ENCODE results near the gene P3H3.

The P3H3 gene, protein sequence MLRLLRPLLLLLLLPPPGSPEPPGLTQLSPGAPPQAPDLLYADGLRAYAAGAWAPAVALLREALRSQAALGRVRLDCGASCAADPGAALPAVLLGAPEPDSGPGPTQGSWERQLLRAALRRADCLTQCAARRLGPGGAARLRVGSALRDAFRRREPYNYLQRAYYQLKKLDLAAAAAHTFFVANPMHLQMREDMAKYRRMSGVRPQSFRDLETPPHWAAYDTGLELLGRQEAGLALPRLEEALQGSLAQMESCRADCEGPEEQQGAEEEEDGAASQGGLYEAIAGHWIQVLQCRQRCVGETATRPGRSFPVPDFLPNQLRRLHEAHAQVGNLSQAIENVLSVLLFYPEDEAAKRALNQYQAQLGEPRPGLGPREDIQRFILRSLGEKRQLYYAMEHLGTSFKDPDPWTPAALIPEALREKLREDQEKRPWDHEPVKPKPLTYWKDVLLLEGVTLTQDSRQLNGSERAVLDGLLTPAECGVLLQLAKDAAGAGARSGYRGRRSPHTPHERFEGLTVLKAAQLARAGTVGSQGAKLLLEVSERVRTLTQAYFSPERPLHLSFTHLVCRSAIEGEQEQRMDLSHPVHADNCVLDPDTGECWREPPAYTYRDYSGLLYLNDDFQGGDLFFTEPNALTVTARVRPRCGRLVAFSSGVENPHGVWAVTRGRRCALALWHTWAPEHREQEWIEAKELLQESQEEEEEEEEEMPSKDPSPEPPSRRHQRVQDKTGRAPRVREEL

DNA sequence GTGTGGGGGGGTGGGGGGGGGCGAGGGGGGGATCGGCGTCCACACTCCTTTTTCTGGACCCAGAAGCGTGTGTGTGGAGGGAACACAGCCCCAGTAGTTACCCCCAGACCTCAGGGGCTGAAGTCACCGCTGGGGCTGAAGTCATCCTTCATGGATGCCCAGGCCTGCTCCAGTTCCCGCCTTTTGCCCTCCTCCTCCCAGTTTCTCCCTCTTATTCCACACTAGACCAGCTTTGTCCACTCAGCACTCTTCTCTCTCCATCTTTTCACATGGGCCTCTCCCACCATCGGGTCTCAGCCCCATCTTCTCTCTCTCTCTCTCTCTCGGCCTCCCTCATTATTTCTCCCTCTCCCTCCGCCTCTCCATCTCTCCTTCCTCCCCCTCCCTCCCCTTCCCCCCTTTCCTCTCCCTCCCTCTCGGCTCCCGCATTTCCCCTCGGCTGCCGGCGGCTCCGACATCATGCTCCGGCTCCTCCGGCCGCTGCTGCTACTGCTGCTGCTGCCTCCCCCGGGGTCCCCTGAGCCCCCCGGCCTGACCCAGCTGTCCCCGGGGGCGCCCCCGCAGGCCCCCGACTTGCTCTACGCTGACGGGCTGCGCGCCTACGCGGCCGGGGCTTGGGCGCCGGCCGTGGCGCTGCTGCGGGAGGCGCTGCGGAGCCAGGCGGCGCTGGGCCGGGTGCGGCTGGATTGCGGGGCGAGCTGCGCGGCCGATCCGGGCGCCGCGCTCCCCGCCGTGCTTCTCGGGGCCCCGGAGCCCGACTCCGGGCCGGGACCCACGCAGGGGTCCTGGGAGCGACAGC is at the start of gene P3H3:
TSS of gene P3H3 (plus strand) at position 426 of the 799 bp plus-strand sequence. CDS start at position 460, 34 bp downstream.
- DNase-seq = peak in 29 of 58 donors; percentile 17 to 72 (median 38)

DNA sequence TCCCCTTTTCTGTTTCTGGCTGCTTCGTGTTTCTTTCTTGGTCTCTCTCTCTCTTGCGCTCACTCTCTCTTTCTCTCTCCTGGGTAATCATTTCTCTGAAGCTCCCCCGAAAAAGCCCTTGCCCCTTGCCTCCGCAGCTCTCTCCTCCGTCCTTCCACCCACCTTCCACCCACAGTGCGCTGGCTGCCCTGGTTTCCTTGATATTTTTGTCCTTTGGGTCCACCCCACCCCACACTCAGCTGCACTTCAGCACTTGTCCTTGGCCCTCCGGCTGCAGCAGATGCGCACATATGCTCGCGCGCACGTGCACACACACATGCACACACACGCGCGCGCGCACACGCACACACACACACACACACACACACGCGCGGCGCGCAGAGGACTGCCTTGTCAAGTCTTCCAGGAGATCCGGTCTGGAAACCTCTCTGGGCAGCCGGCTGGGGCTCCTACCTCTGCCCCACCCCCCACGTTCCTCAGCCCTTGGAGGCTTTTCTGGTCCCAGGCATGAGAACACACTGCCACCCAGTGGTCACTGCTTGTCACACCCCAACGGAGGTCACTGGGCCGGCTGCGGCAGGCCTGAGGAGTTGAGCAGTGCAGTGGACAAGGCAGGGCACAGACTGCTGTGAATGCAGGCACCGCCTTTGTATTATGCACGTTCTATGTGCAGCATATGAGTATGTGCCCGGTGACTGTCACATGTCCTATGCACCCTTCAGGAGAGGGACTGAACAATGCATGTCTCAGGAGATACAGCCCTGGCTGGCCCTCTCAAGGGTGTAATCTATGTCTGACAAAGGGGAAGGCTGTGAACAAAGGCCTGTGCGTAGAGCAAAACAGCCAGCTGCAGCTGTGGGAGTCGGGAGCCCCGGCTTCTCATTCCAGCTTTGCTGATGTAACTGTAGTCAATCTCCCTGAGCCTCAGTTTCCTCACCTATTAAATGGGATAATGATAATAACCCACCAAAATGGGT is 49.3 kb upstream of the P3H3 start:
- peak; percentile 45 to 95 (median 85) for DNase-seq

DNA sequence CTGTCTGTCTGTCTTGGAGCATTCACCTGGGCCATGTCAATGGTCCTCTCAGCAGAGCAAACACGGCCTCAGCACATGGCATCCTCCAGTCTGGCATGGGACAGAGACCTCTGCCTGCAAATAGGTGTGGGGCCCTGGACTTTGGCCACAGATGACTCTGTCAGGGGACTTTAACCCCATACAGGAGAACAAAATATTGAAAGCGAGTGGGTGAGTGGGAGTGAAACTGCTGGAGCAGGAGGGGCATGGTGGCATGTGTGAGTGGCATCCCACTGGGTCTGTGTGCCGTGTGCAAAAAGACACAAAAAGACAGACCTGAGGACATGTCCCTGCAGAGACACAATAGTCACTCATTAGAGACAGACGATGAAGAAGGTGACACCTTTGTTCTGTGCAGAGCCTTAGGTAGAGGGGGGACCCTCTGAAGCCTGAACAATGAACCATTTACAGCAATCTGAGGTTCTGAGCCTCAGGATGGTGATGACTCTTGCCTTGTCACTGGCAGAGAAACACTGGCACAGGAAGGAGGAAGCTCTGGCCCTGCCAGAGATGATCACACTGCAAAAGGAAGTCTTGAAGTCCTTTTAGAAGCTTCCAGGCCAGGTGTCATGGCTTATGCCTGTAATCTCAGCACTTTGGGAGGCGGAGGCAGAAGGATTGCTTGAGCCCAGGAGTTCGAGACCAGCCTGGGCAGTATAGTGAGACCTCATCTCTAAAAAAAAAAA is 48.3 kb upstream of the P3H3 start:
- DNase-seq = no peak

DNA sequence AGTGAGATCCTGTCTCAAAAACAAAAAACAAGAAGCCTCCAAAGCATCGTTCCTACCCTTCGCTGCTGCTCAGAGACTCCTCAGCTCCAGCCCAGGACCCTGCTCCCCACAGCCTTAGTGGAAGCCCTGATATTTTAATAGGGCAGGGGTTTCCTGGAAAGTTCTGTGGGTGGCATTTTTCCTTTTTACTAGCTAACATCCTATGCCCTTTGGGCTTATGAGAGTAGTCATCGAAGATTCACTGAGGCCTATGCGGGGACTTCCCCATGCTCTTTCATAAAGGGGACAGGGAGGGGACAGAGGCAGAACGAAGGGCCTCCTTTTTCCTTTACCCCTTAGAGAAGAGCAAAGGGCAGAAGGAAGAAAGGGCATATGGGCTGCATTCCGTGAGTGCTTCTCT is 47.6 kb upstream of the P3H3 start:
- DNase-seq = no peak

DNA sequence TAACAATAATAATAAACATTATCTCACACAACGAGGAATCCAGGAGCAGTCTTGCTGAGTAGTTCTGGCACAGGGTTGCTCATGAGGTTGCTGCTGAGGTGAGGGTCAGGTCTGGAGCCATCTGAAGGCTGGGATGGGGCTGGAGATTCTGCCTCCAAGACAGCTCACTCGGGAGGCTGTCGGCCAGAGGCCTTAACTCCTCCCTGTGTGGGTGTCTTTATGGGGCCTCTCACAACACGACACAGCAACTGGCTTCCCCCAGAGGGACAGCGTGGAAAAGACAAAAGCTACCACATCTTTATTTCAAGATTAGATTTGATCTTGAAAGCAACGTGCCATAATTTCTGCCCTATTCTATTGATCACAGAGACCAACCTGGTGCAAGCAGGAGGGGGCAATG is 46.1 kb upstream of the P3H3 start:
- DNase-seq = no peak

DNA sequence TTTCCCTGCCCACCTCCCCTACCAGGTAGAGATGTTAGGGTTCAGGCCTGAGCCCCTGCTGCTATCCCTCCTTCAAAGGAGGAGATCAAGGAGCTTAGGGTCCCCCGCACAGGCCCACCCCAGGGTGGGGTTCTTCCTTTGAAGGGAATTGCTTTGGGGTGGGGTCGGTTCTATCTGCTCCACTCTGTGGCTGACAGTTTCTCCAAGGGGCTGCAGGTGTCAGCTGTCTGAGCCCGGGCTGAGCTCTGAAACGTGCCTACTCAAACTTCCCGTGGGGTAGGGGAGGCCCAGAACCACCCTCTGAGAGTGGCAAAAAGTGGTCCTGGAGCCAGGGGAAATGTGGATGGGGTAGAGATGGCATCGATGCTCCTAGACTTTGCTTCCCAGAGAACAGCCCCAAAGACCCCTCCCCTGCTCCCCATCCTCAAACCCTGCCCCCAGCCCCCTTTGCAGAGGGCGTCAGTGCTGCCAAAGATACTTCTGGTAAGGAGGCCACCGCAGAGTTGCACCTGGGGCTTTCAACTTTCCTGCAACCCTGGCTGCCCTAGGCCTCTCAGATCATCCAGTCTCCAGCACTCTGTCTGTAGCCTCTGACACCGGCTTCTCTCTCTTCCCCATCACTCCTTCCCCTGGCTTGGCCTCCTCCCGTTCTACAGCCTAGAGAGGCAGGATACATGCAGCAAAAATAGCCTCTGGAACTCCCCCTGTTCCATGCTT is 45.2 kb upstream of the P3H3 start:
- no peak for DNase-seq

DNA sequence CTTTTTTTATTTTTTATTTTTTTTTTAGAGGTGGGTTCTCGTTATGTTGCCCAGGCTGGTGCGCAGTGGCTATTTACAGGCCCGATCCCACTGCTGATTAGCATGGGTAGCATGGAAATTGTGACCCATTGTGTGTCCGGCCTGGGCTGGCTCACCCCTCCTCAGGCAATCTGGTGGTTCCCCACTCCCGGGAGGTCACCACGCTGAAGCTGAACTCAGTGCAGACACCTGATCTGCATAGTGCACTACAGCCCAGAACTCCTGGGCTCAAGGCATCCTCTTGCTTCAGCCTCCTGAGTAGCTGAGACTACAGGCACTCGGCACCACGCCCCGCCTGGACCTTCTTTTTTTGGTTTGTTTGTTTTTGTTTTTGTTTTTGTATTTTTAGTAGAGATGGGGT is 44.4 kb upstream of the P3H3 start:
- no peak for DNase-seq

DNA sequence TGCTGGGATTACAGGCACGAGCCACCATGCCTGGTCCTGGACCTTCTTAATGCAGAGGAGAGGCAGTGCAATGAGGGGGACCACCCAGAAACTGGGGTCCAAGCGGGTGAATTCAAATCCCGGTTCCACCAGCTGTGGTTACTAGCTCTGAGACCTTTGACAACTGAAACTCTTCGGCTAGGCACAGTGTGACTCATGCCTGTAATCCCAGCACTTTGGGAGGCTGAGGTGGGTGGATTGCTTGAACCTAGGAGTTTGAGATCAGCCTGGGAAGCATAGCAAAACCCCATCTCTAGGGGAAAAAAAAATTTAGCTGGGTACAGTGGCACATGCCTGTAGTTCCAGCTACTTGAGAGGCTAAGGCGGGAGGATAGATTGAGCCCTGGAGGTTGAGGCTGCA is 43.9 kb upstream of the P3H3 start:
- DNase-seq = no peak

DNA sequence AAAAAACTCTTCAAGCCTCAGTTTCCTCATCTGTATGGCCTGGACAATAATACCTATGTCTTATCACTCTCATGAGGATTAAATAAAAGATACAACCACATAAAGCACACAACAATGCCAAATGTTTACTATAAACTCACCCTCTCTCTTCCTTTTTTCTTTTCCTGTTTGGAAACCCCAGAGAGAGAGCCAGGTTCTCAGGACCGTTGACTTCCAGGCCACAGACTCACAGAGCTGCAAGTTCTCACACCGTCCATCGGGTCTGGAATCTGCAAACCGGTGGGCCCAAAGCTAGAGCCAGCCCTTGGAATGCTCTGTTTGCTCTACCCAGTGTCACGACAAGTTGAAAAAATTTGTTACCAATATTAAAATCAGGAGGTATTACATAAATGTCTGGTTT is 43.4 kb upstream of the P3H3 start:
- no peak for DNase-seq

DNA sequence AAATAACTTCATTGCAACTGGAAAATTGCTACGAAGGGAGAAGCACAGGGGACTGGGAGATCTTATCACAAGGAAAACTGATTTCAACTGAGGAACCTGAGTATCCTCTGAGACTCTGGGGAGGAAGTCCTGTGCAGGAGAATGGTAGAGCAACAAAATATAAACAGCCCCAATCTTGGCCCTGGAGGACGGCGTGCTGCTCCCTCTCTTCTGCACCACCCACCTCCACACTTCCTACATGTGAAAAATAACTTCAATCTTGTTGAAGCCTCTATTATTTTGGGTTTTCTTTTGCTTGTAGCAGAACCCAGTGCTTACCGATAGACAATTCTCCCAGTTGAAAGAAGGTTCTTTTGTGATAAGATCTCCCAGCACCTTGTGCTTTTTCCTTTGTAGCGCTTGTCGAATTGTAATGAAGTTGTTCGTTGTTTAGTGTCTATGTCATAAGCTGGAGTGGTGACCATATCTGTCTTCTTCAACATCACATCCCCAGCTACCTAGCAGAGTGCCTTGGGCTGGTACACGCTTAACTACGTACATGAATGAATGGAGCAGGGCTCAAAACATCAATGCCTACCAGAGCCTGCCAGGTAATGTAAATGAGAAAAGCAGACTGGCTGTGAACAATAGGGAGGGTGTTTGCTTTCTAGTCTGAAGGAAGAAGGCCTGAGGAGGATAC is 41.7 kb upstream of the P3H3 start:
- DNase-seq = no peak

DNA sequence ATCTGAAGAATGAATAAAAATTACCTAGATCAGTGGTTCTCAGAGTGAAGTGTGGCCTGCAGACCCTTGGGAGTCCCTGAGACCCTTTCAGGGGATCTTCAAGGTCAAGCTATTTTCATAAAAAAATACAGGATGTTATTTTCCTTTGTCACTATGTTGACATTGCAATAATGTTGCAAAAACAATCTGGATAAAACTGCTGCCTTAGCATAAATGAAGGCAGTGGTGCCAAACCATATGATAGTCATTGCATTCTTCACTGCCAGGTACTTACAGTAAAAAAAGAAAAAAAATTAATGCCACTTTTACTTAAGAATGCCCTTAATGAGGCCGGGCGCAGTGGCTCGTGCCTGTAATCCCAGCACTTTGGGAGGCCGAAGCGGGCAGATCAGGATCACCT is 40.9 kb upstream of the P3H3 start:
- DNase-seq = no peak

DNA sequence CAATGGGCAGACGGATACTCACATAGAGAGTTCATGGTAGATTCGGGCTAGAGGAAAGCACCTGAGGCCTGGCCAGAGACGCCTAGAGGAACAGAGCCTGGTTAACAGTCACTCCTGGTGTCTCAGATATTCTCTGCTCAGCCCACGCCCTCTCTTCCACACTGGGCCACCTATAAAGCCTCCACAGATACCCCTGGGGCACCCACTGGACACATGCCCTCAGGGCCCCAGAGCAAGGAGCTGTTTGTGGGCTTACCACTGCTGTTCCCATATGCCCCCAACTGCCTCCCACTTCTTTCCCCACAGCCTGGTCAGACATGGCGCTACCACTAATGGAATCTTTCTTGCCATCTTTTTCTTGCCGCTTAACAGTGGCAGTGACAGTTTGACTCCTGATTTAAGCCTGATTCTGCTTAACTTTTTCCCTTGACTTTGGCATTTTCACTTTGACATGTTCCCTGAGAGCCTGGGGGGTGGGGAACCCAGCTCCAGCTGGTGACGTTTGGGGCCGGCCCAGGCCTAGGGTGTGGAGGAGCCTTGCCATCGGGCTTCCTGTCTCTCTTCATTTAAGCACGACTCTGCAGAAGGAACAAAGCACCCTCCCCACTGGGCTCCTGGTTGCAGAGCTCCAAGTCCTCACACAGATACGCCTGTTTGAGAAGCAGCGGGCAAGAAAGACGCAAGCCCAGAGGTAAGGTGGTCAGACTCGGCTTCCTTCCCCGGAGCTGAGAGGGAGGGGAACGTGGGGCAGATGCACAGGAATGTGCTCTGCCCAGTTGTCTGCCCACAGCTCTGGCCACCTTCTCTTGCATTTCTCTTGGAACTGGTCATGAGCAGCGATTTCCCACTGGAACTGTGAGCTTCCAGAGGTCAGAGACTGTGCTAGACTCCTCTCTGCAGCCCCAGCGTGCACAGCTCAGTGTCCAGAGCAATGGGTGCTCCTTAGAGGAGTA is 39.0 kb upstream of the P3H3 start, which contains the start of gene CD4:
TSS of gene CD4 (plus strand) at position 557 of the 953 bp plus-strand sequence. CDS start 10,611 bp downstream, outside the sequence.
- DNase-seq = peak in 18 of 58 donors; percentile 8 to 48 (median 22)

DNA sequence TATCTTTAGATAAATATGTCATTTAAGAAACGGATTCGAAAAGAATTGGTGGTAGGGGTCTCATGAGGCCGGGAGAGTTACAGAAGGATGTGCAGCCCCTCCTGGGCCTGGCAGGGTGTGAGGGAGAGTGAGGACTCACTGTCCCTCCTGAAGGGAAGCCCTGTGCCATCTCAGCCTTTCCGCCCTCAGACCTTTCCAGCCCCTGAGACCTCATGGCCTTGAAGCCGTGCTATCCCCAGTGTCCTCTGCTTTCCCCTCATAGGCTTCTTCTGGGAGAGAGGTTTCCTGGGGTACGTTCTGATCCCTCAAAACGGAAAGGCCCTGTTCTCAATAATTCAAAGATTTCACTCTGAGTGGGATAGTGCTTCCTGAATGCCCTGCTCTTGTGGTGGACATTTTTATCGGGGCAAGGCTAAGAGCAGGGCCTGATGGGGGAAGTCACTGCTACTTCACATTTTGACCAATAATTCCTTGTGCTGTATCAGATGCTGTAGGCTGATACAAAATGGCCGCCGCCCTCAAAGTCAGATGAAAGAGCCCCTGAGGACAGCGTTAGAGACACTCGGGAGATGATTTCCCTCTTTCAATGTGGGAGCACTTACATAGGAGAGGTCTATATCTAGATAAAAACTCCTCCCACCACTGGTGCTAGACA is 37.6 kb upstream of the P3H3 start:
- no peak for DNase-seq

DNA sequence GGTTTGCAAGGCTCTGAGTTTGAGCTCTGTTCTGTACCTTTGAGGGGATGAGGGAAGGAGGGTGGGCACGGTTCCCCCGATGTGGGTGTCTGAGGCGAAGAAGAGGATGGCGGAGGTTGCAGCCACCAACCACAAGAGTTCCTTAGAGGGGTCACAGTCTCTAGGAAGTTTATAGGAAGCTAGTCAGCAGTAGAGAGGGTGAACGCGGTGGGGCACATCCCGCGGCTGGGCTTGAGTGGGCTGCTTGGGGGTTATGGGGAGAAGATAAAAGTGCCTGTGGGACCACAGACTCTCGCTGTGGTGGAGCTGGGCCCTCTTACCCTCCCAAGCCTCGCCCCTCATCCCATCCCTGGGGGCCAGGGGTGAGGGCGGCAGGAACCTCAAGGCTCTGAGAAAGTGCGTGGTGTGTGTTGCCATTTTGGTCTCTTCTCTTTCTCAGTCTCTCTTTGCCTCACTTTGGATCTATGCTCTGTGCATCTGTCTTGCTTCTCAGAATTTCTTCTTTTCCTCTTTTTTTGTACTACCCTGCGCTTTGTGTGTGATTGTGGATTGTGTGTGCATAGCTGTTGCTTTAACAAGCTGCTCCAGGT is 36.2 kb upstream of the P3H3 start:
- DNase-seq = no peak

DNA sequence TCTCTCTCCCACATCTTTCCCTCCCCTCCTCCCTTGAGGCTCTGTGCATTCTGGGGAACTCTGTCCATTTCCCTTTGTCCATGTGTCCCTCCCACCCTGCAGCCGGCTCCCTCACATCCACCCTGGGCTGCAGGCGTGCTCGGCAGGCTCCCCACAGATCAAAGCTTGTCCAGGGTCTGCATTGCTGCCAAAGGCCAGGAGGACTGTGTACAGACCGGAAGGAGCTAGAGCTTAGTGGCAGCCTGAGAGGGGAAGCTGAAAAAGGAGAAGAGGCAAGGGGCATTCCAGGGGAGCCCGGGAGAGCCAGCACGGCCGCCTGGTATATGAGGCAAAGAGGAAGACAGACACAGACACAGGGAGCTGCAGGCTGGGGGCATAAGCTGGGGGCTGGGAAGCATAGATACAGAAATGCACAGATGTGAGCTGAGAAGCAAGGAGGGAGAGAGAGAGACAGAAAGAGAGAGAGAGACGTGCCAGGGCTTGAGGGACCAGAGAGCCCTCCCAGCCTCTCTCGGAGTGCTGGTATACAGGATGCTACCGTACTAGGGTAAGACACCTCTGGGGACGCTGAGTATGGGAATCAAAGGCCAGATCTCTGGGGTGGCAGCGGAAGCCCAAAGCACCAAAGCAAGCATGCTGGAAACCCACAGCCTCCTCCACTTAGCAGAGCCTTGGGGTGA is 35.5 kb upstream of the P3H3 start:
- DNase-seq = peak in 34 of 58 donors; percentile 8 to 70 (median 31)

DNA sequence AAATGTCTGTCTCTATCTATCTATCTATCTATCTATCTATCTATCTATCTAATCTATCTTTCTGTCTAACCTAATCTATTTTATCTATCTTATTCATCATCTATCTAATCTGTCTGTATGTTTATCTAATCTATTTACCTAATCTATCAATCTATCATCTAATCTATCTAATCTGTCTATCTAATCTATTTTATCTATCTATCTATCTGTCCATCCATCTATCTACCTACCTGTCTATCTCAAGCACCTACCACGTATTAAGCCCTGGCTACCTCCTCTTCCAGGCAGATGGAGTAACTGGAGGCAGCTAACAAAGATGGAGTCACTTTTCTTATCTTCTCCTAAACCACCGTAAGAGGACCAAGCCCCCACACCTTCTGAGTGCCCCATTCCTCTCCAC is 33.1 kb upstream of the P3H3 start:
- no peak for DNase-seq

All from anterior cingulate cortex (tissue), 58 donors.